ENCODE measurements around the gene ADAMTS7.
"Not testable (repeated sequence)": the region's sequence is repeated elsewhere in the genome, so short reads cannot be mapped to it uniquely, and the experiment has no call there.

The ADAMTS7 gene

DNA sequence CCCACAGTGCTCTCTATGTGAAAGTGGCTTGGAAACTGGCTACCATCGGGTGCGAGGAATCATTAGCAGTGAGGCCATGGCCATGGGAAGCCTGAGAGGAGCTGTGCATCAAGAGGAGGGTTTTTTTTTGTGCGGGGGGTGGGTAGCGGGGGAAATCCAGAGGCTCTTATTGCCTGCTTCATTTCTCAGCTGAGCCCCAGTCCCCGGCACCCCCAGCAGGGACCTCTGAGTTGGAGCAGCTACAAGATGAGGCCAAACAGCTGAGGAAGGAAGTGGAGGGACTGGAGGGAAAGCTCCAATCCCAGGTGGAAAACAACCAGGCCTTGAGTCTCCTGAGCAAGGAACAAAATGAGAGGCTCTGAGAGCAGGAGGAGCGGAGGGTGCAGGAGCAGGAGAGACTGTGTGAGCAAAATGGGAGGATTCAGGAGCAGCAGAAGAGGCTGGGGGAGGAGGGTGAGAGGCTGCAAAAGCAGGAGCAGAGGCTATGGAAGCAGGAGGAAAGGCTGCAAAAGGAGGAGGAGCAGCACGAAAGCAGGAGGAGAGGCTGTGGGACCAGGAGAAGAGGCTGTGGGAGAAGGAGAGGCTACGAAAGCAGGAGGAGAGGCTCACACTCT lies 76.7 kb downstream of the ADAMTS7 start:
- TF ChIP-seq, protein P1, sequence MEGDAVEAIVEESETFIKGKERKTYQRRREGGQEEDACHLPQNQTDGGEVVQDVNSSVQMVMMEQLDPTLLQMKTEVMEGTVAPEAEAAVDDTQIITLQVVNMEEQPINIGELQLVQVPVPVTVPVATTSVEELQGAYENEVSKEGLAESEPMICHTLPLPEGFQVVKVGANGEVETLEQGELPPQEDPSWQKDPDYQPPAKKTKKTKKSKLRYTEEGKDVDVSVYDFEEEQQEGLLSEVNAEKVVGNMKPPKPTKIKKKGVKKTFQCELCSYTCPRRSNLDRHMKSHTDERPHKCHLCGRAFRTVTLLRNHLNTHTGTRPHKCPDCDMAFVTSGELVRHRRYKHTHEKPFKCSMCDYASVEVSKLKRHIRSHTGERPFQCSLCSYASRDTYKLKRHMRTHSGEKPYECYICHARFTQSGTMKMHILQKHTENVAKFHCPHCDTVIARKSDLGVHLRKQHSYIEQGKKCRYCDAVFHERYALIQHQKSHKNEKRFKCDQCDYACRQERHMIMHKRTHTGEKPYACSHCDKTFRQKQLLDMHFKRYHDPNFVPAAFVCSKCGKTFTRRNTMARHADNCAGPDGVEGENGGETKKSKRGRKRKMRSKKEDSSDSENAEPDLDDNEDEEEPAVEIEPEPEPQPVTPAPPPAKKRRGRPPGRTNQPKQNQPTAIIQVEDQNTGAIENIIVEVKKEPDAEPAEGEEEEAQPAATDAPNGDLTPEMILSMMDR (IDR thresholded peaks at IDR 0.05; ENCODE audit: insufficient read depth, low read length, poor library complexity, severe bottlenecking): no peak
- no peaks in the 10 kb centered on the region; the same call in 1 of the 2 replicates for H3K27me3 ChIP-seq (replicated peaks; ENCODE audit: control insufficient read depth, insufficient read depth, low read length)
- no peak for DNase-seq (ENCODE audit: extremely low read depth, insufficient read length)
- no peaks in the 10 kb centered on the region for H3K36me3 ChIP-seq (ENCODE audit: control insufficient read depth, insufficient read depth, low read length)
- no peak overlapping the region for H3K4me3 ChIP-seq (replicated peaks; ENCODE audit: low read depth, low read length)

DNA sequence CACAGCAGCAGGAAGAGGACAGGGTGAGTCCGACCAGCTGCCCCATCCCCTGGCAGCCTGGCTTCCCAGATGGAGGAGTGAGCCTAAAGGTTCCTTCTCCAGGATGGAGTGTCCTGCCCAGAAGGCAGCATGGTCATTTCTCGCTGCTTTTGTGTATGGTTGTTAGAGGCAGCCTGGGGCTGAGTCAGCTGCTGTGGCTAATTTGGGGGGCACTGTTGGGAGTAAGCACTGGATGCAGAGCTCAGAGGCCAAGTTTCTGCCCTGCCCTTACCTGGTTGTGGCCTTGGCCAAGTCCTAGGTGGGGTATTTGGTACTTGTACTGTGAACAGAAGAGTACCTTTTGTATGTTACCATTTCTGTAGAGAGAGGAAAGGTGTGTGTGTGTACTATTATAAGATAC lies 78.6 kb downstream of the ADAMTS7 start:
- no peak overlapping the region for H3K4me3 ChIP-seq (replicated peaks; ENCODE audit: low read depth, low read length)
- H3K36me3 ChIP-seq (ENCODE audit: control insufficient read depth, insufficient read depth, low read length): no peaks in the 10 kb centered on the region
- TF ChIP-seq, protein P1 (IDR thresholded peaks at IDR 0.05; ENCODE audit: insufficient read depth, low read length, poor library complexity, severe bottlenecking): no peak
- no peaks in the 10 kb centered on the region; the same call in 1 of the 2 replicates for H3K27me3 ChIP-seq (replicated peaks; ENCODE audit: control insufficient read depth, insufficient read depth, low read length)
- no peak for DNase-seq (ENCODE audit: extremely low read depth, insufficient read length)

DNA sequence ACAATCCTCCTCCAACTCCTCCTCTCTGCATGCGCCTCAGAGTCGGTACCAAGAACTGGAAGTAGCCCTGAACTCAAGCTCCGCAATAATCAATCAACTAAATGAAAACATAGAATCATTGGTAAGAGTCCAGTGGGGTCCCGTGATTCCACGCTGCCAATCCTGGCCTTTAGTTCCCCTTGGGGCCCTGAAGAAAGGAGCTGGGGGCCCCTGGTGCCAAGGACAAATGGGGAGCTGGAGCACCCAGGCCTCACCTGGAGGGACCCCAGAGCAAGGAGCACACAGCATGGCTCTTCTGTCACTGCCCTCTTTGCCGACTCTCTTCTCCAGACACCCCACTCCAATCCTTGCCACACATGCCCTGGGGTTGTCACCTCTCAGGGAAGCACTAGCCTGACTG lies 80.3 kb downstream of the ADAMTS7 start:
- H3K4me3 ChIP-seq (replicated peaks; ENCODE audit: low read depth, low read length): no peak overlapping the region
- H3K36me3 ChIP-seq (ENCODE audit: control insufficient read depth, insufficient read depth, low read length): no peaks in the 10 kb centered on the region
- no peaks in the 10 kb centered on the region; the same call in 1 of the 2 replicates for H3K27me3 ChIP-seq (replicated peaks; ENCODE audit: control insufficient read depth, insufficient read depth, low read length)
- TF ChIP-seq, protein P1 (IDR thresholded peaks at IDR 0.05; ENCODE audit: insufficient read depth, low read length, poor library complexity, severe bottlenecking): no peak
- no peak for DNase-seq (ENCODE audit: extremely low read depth, insufficient read length)

DNA sequence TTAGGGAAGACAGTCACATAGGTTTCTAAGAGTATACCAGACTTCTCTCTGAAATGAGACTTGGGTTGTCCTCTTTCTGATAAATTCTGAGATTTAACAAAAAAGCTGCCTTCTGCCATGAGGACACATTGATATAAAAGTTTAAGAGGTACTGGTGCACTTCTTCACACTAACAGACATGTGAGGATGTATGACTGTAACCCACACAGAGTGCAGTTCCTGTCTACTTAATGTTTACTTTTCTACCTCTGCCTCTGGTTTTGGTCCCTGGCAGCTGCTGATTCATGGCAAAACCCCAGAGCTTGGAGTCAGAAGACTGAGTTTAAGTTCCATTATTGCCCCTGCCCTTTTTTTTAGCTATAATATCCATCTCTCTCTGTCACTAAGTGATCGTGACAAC lies 82.8 kb downstream of the ADAMTS7 start:
- not testable (repeated sequence) for H3K4me3 ChIP-seq (replicated peaks; ENCODE audit: low read depth, low read length); H3K36me3 ChIP-seq (ENCODE audit: control insufficient read depth, insufficient read depth, low read length); DNase-seq (ENCODE audit: extremely low read depth, insufficient read length); H3K27me3 ChIP-seq (replicated peaks; ENCODE audit: control insufficient read depth, insufficient read depth, low read length)

DNA sequence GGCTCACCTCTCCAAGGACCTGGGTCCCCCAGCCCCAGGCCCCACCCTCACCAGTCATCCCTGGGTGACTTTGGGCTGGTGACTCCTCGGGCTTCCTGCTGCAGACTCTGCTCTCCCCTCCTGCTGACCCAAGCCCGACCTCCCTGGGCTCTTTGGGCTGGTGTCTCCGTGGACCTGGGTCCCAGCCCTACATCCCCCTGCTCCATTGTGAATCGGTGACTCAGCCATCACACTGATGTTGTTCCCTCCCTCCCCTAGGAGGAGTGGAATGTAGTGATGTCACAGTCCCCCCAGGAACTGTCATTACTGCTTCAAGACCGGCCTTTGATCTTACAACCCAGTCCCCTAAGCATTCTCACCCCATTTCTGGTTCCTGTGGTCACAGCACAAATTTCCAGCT lies 83.7 kb downstream of the ADAMTS7 start:
- DNase-seq (ENCODE audit: extremely low read depth, insufficient read length): no peak
- Histone ChIP-seq H3K36me3 (ENCODE audit: control insufficient read depth, insufficient read depth, low read length) (no peaks in the 10 kb centered on the region), H3K27me3 (replicated peaks; ENCODE audit: control insufficient read depth, insufficient read depth, low read length) (no peaks in the 10 kb centered on the region; the same call in 1 of the 2 replicates), H3K4me3 (replicated peaks; ENCODE audit: low read depth, low read length) (no peak overlapping the region)
- TF ChIP-seq, protein P1 (IDR thresholded peaks at IDR 0.05; ENCODE audit: insufficient read depth, low read length, poor library complexity, severe bottlenecking): no peak

DNA sequence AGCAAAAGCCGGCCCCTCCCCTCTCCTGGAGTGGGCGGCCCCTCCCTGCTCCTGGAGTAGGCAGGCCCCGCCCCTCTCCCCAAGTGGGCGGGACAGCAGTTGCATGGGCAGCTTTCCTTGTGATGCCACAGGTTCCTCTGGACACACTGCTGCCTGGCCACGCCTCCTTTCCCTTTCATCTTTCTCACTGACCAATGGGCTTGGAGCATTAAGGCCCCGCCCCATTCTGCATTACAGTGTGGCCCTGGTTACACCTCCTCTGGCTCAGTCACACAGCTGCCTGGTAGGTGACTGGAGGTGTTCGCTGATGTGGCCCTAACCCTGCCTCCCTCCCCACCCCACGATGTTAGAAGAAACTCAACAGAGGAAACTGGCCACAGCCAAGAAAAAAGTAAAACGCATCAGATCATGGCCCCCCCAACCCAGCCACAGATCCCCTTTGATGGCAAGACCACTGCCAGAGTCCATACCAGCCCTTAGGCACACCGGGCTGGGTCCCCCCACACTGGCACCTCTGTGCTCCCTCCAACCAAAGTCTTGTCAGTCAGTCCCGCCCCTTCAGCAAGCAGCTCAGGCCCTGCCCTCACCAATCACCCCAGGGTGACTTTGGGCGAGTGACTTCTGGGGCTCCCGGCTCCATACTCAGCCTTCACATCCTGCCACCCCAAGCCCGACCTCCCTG lies 84.3 kb downstream of the ADAMTS7 start:
- no peak for DNase-seq (ENCODE audit: extremely low read depth, insufficient read length)
- H3K4me3 ChIP-seq (replicated peaks; ENCODE audit: low read depth, low read length): no peak overlapping the region

DNA sequence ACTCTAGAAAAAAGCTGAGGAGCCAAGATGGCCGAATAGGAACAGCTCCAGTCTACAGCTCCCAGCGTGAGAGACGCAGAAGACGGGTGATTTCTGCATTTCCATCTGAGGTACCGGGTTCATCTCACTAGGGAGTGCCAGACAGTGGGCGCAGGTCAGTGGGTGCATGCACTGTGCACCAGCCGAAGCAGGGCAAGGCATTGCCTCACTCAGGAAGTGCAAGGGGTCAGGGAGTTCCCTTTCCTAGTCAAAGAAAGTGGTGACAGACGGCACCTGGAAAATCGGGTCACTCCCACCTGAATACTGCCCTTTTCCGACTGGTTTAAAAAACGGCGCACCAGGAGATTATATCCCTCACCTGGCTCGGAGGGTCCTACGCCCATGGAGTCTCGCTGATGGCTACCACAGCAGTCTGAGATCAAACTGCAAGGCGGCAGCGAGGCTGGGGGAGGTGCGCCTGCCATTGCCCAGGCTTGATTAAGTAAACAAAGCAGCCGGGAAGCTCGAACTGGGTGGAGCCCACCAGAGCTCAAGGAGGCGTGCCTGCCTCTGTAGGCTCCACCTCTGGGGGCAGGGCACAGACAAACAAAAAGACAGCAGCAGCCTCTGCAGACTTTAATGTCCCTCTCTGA lies 91.3 kb downstream of the ADAMTS7 start:
- H3K4me3 ChIP-seq (replicated peaks; ENCODE audit: low read depth, low read length); H3K36me3 ChIP-seq (ENCODE audit: control insufficient read depth, insufficient read depth, low read length); DNase-seq (ENCODE audit: extremely low read depth, insufficient read length); H3K27me3 ChIP-seq (replicated peaks; ENCODE audit: control insufficient read depth, insufficient read depth, low read length): not testable (repeated sequence)

More for the DNA sequence above, 84.3 kb downstream of the ADAMTS7 start:
- Histone ChIP-seq H3K27me3 (replicated peaks; ENCODE audit: control insufficient read depth, insufficient read depth, low read length) (no peaks in the 10 kb centered on the region), H3K36me3 (ENCODE audit: control insufficient read depth, insufficient read depth, low read length) (no peaks in the 10 kb centered on the region)
- TF ChIP-seq, protein P1 (IDR thresholded peaks at IDR 0.05; ENCODE audit: insufficient read depth, low read length, poor library complexity, severe bottlenecking): no peak

All from GM06990 (cell line).